ENCODE measurements around the gene ZNF862. TPM values are rescaled to one million over a fixed set of nuclear protein-coding genes. Genes with fewer than 3 reads are reported as not detected.

The ZNF862 gene
- total RNA-seq, 1 experiment from 2014 or later = 3.6 TPM

DNA sequence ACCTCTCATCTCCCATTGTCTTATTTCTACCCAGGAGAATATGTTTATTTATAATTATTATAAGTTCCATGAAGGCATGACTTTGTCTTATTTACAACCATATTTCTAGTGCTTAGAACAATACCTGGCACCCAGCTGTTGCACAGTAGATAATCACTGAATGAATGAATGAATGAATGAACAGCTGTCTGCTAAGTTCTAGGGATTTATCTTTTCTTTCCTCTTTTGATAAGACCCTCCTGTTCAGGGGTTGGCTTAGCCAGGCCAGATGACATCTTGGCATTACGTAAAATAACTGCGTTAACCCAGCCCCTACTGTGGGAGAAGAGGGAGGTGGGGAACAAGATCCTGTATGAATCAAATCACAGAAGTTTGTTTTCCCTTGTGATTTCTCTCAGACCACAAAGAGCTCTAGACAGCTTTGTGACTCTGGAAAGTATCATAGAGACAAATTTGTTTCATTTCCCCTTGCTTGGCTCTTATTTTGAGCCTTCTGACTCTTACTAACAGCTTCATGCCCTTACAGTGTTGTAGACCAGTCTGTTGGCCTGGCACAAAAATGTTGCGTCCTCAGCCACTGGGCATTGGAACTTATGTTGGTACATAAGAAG is 8.4 kb downstream of the ZNF862 start:
- CTCF ChIA-PET = interaction anchor here (1.0 kb wide), 1 partner anchor 15 kb away, joined by 3 read pairs; no protein-coding TSS in a partner anchor
- no peak overlapping the region for H3K27ac Mint-ChIP-seq

DNA sequence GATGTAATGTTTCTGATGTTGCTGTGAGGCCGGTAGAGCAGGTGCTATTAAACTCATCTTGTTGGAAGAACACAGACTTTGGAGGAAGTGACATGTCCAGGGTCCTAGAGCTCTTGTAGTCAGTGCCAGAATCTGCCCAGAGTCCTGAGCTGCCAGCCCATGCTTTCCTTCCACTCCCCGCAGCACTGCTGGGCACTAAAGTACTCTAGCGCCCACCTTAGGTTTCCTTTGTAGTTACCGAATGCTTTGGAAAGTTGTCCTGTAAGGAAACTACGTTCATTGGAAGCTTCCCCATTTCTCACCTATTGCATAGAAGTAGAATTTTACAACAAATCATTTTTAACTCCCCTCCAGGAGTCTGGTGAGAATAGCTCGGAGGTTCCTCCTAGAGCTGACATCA is 11.0 kb downstream of the ZNF862 start:
- Mint-ChIP-seq H3K36me3 (no peaks in the 10 kb centered on the region), H3K9me3 (no peaks in the 10 kb centered on the region), H3K4me3 (no peak overlapping the region), H3K27ac (no peak overlapping the region), H3K27me3 (ENCODE audit: low read depth) (peaks cover 4% of the 10 kb centered on the region; the same call in 1 of the 2 replicates), H3K4me1 (peaks cover 7% of the 10 kb centered on the region)
- CTCF ChIA-PET = interaction anchor here (0.6 to 4.9 kb wide), 28 partner anchors 10 to 225 kb away, joined by 3 to 114 read pairs (median 8); partner anchors contain the start of genes ZNF467 and ZNF862
- POLR2A ChIA-PET = no interaction called here
- DNase-seq (ENCODE audit: low spot score) (no peak), ATAC-seq (peak; percentile 79)
- TF ChIP-seq TEAD1 (CRISPR knock-in tag; IDR thresholded peaks at IDR 0.05) (no peak), NR2C2 (CRISPR knock-in tag; IDR thresholded peaks at IDR 0.05) (no peak), NR3C1 (CRISPR knock-in tag; conservative IDR thresholded peaks at IDR 0.05; ENCODE audit: low read depth) (no peak), HMGA2 (CRISPR knock-in tag; IDR thresholded peaks at IDR 0.05) (no peak), RORB (CRISPR knock-in tag; IDR thresholded peaks at IDR 0.05) (no peak), ZNF121 (CRISPR knock-in tag; IDR thresholded peaks at IDR 0.05) (no peak), ZBTB21 (CRISPR knock-in tag; IDR thresholded peaks at IDR 0.05; ENCODE audit: borderline replicate concordance) (no peak), NFYB (CRISPR knock-in tag; conservative IDR thresholded peaks at IDR 0.05; ENCODE audit: low read depth) (no peak)
- TF ChIP-seq, protein P1, sequence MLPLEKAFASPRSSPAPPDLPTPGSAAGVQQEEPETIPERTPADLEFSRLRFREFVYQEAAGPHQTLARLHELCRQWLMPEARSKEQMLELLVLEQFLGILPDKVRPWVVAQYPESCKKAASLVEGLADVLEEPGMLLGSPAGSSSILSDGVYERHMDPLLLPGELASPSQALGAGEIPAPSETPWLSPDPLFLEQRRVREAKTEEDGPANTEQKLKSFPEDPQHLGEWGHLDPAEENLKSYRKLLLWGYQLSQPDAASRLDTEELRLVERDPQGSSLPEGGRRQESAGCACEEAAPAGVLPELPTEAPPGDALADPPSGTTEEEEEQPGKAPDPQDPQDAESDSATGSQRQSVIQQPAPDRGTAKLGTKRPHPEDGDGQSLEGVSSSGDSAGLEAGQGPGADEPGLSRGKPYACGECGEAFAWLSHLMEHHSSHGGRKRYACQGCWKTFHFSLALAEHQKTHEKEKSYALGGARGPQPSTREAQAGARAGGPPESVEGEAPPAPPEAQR (CRISPR knock-in tag; IDR thresholded peaks at IDR 0.05) = no peak
- TF ChIP-seq, protein P2, sequence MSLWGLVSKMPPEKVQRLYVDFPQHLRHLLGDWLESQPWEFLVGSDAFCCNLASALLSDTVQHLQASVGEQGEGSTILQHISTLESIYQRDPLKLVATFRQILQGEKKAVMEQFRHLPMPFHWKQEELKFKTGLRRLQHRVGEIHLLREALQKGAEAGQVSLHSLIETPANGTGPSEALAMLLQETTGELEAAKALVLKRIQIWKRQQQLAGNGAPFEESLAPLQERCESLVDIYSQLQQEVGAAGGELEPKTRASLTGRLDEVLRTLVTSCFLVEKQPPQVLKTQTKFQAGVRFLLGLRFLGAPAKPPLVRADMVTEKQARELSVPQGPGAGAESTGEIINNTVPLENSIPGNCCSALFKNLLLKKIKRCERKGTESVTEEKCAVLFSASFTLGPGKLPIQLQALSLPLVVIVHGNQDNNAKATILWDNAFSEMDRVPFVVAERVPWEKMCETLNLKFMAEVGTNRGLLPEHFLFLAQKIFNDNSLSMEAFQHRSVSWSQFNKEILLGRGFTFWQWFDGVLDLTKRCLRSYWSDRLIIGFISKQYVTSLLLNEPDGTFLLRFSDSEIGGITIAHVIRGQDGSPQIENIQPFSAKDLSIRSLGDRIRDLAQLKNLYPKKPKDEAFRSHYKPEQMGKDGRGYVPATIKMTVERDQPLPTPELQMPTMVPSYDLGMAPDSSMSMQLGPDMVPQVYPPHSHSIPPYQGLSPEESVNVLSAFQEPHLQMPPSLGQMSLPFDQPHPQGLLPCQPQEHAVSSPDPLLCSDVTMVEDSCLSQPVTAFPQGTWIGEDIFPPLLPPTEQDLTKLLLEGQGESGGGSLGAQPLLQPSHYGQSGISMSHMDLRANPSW (CRISPR knock-in tag; conservative IDR thresholded peaks at IDR 0.05; ENCODE audit: low read depth) = no peak
- TF ChIP-seq, protein P3, sequence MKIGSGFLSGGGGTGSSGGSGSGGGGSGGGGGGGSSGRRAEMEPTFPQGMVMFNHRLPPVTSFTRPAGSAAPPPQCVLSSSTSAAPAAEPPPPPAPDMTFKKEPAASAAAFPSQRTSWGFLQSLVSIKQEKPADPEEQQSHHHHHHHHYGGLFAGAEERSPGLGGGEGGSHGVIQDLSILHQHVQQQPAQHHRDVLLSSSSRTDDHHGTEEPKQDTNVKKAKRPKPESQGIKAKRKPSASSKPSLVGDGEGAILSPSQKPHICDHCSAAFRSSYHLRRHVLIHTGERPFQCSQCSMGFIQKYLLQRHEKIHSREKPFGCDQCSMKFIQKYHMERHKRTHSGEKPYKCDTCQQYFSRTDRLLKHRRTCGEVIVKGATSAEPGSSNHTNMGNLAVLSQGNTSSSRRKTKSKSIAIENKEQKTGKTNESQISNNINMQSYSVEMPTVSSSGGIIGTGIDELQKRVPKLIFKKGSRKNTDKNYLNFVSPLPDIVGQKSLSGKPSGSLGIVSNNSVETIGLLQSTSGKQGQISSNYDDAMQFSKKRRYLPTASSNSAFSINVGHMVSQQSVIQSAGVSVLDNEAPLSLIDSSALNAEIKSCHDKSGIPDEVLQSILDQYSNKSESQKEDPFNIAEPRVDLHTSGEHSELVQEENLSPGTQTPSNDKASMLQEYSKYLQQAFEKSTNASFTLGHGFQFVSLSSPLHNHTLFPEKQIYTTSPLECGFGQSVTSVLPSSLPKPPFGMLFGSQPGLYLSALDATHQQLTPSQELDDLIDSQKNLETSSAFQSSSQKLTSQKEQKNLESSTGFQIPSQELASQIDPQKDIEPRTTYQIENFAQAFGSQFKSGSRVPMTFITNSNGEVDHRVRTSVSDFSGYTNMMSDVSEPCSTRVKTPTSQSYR (CRISPR knock-in tag; IDR thresholded peaks at IDR 0.05) = no peak
- TF ChIP-seq, protein P4, sequence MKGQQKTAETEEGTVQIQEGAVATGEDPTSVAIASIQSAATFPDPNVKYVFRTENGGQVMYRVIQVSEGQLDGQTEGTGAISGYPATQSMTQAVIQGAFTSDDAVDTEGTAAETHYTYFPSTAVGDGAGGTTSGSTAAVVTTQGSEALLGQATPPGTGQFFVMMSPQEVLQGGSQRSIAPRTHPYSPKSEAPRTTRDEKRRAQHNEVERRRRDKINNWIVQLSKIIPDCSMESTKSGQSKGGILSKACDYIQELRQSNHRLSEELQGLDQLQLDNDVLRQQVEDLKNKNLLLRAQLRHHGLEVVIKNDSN (CRISPR knock-in tag; IDR thresholded peaks at IDR 0.05) = no peak
- TF ChIP-seq, protein P5, sequence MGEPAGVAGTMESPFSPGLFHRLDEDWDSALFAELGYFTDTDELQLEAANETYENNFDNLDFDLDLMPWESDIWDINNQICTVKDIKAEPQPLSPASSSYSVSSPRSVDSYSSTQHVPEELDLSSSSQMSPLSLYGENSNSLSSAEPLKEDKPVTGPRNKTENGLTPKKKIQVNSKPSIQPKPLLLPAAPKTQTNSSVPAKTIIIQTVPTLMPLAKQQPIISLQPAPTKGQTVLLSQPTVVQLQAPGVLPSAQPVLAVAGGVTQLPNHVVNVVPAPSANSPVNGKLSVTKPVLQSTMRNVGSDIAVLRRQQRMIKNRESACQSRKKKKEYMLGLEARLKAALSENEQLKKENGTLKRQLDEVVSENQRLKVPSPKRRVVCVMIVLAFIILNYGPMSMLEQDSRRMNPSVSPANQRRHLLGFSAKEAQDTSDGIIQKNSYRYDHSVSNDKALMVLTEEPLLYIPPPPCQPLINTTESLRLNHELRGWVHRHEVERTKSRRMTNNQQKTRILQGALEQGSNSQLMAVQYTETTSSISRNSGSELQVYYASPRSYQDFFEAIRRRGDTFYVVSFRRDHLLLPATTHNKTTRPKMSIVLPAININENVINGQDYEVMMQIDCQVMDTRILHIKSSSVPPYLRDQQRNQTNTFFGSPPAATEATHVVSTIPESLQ (CRISPR knock-in tag; IDR thresholded peaks at IDR 0.05) = no peak
- TF ChIP-seq, protein P6, sequence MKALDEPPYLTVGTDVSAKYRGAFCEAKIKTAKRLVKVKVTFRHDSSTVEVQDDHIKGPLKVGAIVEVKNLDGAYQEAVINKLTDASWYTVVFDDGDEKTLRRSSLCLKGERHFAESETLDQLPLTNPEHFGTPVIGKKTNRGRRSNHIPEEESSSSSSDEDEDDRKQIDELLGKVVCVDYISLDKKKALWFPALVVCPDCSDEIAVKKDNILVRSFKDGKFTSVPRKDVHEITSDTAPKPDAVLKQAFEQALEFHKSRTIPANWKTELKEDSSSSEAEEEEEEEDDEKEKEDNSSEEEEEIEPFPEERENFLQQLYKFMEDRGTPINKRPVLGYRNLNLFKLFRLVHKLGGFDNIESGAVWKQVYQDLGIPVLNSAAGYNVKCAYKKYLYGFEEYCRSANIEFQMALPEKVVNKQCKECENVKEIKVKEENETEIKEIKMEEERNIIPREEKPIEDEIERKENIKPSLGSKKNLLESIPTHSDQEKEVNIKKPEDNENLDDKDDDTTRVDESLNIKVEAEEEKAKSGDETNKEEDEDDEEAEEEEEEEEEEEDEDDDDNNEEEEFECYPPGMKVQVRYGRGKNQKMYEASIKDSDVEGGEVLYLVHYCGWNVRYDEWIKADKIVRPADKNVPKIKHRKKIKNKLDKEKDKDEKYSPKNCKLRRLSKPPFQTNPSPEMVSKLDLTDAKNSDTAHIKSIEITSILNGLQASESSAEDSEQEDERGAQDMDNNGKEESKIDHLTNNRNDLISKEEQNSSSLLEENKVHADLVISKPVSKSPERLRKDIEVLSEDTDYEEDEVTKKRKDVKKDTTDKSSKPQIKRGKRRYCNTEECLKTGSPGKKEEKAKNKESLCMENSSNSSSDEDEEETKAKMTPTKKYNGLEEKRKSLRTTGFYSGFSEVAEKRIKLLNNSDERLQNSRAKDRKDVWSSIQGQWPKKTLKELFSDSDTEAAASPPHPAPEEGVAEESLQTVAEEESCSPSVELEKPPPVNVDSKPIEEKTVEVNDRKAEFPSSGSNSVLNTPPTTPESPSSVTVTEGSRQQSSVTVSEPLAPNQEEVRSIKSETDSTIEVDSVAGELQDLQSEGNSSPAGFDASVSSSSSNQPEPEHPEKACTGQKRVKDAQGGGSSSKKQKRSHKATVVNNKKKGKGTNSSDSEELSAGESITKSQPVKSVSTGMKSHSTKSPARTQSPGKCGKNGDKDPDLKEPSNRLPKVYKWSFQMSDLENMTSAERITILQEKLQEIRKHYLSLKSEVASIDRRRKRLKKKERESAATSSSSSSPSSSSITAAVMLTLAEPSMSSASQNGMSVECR (CRISPR knock-in tag; IDR thresholded peaks at IDR 0.05; ENCODE audit: borderline replicate concordance) = no peak

More for the DNA sequence above, 8.4 kb downstream of the ZNF862 start:
- Mint-ChIP-seq H3K36me3 (no peaks in the 10 kb centered on the region), H3K4me1 (peaks cover 4% of the 10 kb centered on the region), H3K27me3 (ENCODE audit: low read depth) (peaks cover 14% of the 10 kb centered on the region), H3K9me3 (no peaks in the 10 kb centered on the region), H3K4me3 (no peak overlapping the region)
- POLR2A ChIA-PET = no interaction called here
- TF ChIP-seq ZNF317 (CRISPR knock-in tag; IDR thresholded peaks at IDR 0.05; ENCODE audit: borderline replicate concordance, low read depth) = no peak
- TF ChIP-seq, protein P2 (CRISPR knock-in tag; conservative IDR thresholded peaks at IDR 0.05; ENCODE audit: low read depth) = no peak
- no peak for DNase-seq (ENCODE audit: low spot score)
- no peak for ATAC-seq
